Smooth muscle cell (in vitro differentiated cells): ENCODE measurements around the gene CCNY. TPM values are rescaled to one million over a fixed set of nuclear protein-coding genes. Genes with fewer than 3 reads are reported as not detected.

Experiments
- DNase-seq: peaks from one replicate; lab custom pipeline; 2025; ENCODE audit not compliant: unreplicated experiment; lab: John Stamatoyannopoulos, UW
- H2AFZ ChIP-seq: fragments of 200-600 bp; sonication (generic); 2 replicates; pipeline ENCODE4 v1.6.0; 2016; ENCODE audit warnings: antibody characterized with exemption, low read depth, mild to moderate bottlenecking
- H3F3A ChIP-seq: fragments of 200-600 bp; sonication (generic); 2 replicates; pipeline ENCODE4 v1.6.0; 2017; ENCODE audit warnings: antibody characterized with exemption, low read depth
- H3K27ac ChIP-seq: fragments of 200-600 bp; sonication (generic); 2 replicates; pipeline ENCODE4 v1.5.1; 2016; ENCODE audit warnings: low read depth, mild to moderate bottlenecking
- H3K27me3 ChIP-seq: fragments of 200-600 bp; sonication (generic); 2 replicates; pipeline ENCODE4 v1.6.1; 2016; ENCODE audit warnings: low read depth, mild to moderate bottlenecking
- H3K36me3 ChIP-seq: fragments of 200-600 bp; sonication (generic); 2 replicates; pipeline ENCODE4 v1.5.1; 2016; ENCODE audit warnings: low read depth
- H3K4me1 ChIP-seq: fragments of 200-600 bp; sonication (generic); 2 replicates; pipeline ENCODE4 v1.5.1; 2016; ENCODE audit warnings: low read depth
- H3K4me2 ChIP-seq: fragments of 200-600 bp; sonication (generic); 2 replicates; pipeline ENCODE4 v1.6.0; 2016; ENCODE audit warnings: mild to moderate bottlenecking
- H3K4me3 ChIP-seq: fragments of 200-600 bp; sonication (generic); 2 replicates; pipeline ENCODE4 v1.5.1; 2016; ENCODE audit warnings: mild to moderate bottlenecking
- H3K79me2 ChIP-seq: fragments of 200-600 bp; sonication (generic); 2 replicates; pipeline ENCODE4 v1.6.0; 2016; ENCODE audit warnings: low read depth, mild to moderate bottlenecking
- H3K9ac ChIP-seq: fragments of 200-600 bp; sonication (generic); 2 replicates; pipeline ENCODE4 v1.6.0; 2016; ENCODE audit warnings: low read depth
- H3K9me3 ChIP-seq: fragments of 200-600 bp; sonication (generic); replicated peaks from 2 replicates; pipeline ENCODE4 v1.5.1; 2016; ENCODE audit warnings: low read depth
- H4K20me1 ChIP-seq: fragments of 200-600 bp; sonication (generic); 2 replicates; pipeline ENCODE4 v1.6.0; 2016; ENCODE audit warnings: low read depth
- CTCF ChIP-seq: fragments of 200-600 bp; sonication (generic); IDR thresholded peaks from 2 replicates; pipeline ENCODE4 v1.5.1; 2017; ENCODE audit warnings: borderline replicate concordance, mild to moderate bottlenecking, antibody characterized with exemption; ENCODE audit not compliant: insufficient read depth, poor library complexity, severe bottlenecking
- WGBS: methylation state at CpG from one replicate; pipeline ENCODE4 v1.1.7; 2016; ENCODE audit warnings: low lambda C conversion rate; 5-methylcytosine and 5-hydroxymethylcytosine counted together
- polyA plus RNA-seq: library from polyadenylated mRNA; unstranded; fragments of >200 nt; fragmentation: Nextera tagmentation; extraction: Ambion mirVana; gene quantifications from 2 replicates; pipeline ENCODE4 v1.2.1, GENCODE V29; 2016
- total RNA-seq: library from RNA; depleted of rRNA; stranded (reverse); fragments of >200 nt; gene quantifications from 2 replicates; pipeline ENCODE4 v1.2.3, GENCODE V29; 2014

CCNY gene
- total and polyA plus RNA-seq, 2 experiments from 2014 or later, result 46.9 to 57.5 TPM

DNA sequence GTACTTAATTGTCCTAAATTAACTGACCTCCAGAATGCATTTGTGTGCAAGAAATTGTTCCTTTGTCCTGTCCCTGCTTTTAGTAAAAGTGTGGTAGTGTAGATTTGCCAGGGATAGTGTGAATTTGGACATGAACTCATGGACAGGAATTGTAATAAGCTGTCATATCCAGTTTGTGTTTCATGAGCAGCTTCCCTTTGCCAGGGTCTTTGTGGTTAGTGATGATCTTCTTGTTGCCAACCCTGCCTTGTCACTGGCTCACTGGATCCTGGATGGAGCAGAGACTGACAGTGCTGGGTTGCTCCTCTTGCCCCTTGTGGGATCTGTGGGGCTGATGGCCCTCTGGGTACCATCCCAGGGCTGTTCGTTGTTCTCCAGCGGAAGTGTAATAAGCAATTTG, 110.1 kb downstream of the CCNY start:
- H3K4me1 ChIP-seq, result peaks cover 48% of the 10 kb centered on the region
- no peaks in the 10 kb centered on the region for H3K36me3 ChIP-seq
- peaks cover 83% of the 10 kb centered on the region for H3K79me2 ChIP-seq
- no peak for TF ChIP-seq CTCF
- H3F3A ChIP-seq, result peaks cover 18% of the 10 kb centered on the region
- H3K9me3 ChIP-seq, result no peaks in the 10 kb centered on the region
- no peak overlapping the region for H2AFZ ChIP-seq
- H3K4me2 ChIP-seq, result peak overlapping the region; percentile 54
- no peak overlapping the region for H3K9ac ChIP-seq
- no peaks in the 10 kb centered on the region for H3K27me3 ChIP-seq
- DNase-seq, result no peak
- H3K27ac ChIP-seq, result peak overlapping the region; percentile 61
- H4K20me1 ChIP-seq, result peaks cover 57% of the 10 kb centered on the region
- no peak overlapping the region for H3K4me3 ChIP-seq
- WGBS, result 97% methylated on average over 2 of the region's 2 CpGs

GRCh38 chr10:35447693-35448407, 111.5 kb downstream of the CCNY start:
- peaks cover 62% of the 10 kb centered on the region for H4K20me1 ChIP-seq
- WGBS, result 56% methylated on average over 14 of the region's 14 CpGs
- peaks cover 94% of the 10 kb centered on the region for H3K79me2 ChIP-seq
- H3K36me3 ChIP-seq, result no peaks in the 10 kb centered on the region
- H3K9ac ChIP-seq, result no peak overlapping the region
- H3K9me3 ChIP-seq, result no peaks in the 10 kb centered on the region
- H3K4me2 ChIP-seq, result peak overlapping the region; percentile 22
- H3K27me3 ChIP-seq, result no peaks in the 10 kb centered on the region
- no peak overlapping the region for H2AFZ ChIP-seq
- peak overlapping the region; percentile 45 for H3K27ac ChIP-seq
- no peak for TF ChIP-seq CTCF
- no peak overlapping the region for H3K4me3 ChIP-seq
- H3K4me1 ChIP-seq, result peaks cover 51% of the 10 kb centered on the region
- H3F3A ChIP-seq, result peaks cover 7% of the 10 kb centered on the region
- no peak for DNase-seq

GRCh38 chr10:35448687-35449662, 112.7 kb downstream of the CCNY start:
- Histone ChIP-seq H3K4me1 (peaks cover 51% of the 10 kb centered on the region), H4K20me1 (peaks cover 71% of the 10 kb centered on the region)

More at GRCh38 chr10:35448687-35449662, 112.7 kb downstream of the CCNY start:
- DNase-seq, result no peak
- TF ChIP-seq CTCF, result no peak
- no peaks in the 10 kb centered on the region for H3K9me3 ChIP-seq
- peaks cover 5% of the 10 kb centered on the region for H3F3A ChIP-seq
- H3K79me2 ChIP-seq, result peaks cover 94% of the 10 kb centered on the region
- no peak overlapping the region for H2AFZ ChIP-seq
- H3K4me2 ChIP-seq, result no peak overlapping the region
- no peaks in the 10 kb centered on the region for H3K27me3 ChIP-seq
- H3K4me3 ChIP-seq, result no peak overlapping the region
- H3K27ac ChIP-seq, result no peak overlapping the region
- H3K36me3 ChIP-seq, result no peaks in the 10 kb centered on the region
- H3K9ac ChIP-seq, result no peak overlapping the region
- 84% methylated on average over 11 of the region's 11 CpGs for WGBS
